SK-N-MC (cell line): ENCODE data around the gene SMO.

Experiments
- EZH2 ChIP-seq: fragments of 200-600 bp; sonication (generic); IDR thresholded peaks from one replicate; pipeline ENCODE4 v1.6.1; 2017; ENCODE audit warnings: antibody characterized with exemption
- FOXP2 ChIP-seq: optimal IDR thresholded peaks from 2 replicates; pipeline ENCODE3; 2011; ENCODE audit warnings: mild to moderate bottlenecking, moderate library complexity; ENCODE audit not compliant: insufficient read depth; ENCODE audit errors: extremely low read length, control extremely low read depth
- POLR2AphosphoS5 ChIP-seq: IDR thresholded peaks from 2 replicates; pipeline ENCODE4 v1.6.1; 2012; ENCODE audit warnings: mild to moderate bottlenecking, low read depth, low read length, borderline replicate concordance

DNA sequence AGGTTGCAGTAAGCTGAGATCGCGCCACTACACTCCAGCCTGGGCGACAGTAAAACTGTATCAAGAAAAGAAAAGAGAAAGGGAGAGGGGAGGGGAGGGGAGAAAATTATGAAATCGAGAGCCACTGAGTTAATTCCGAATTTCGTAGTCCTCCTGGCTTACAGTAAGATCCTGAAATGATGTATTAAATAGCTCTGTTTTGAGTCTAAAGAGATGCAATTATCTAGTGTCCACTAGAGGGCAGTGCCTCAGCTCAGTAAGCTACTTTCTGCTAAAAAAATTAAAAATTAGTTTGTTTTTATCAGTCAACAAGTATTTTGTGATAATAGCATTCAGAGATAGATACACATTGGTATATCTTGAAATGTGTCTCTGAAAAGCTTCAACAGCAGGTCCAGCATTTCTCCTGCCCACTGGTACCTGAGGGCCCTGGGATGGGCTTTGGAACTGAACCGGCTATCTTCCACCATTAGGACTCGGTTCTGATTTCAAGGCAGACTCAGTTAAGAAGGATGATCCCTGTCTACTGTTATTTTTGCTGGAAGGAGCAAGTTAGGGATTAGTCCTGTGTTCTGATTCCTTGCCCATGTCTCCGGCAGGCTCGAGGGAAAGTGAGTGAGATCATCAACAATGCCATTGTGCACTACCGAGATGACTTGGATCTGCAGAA, 24.4 kb upstream of the SMO start:
- TF ChIP-seq EZH2, result no peak
- no peak for TF ChIP-seq FOXP2
- no peak for TF ChIP-seq POLR2AphosphoS5
